ENCODE data around the gene RAC3. TPM values are rescaled to one million over a fixed set of nuclear protein-coding genes. Genes with fewer than 3 reads are reported as not detected.

RAC3 gene
- total RNA-seq, 1 experiment from 2014 or later, result 84.8 TPM

- no peak overlapping the region for H2BK5ac ChIP-seq (ENCODE audit: insufficient read length, low read length)
- H3K56ac ChIP-seq (ENCODE audit: insufficient read length, low read depth, low read length), result no peak overlapping the region
Observed at GRCh38 chr17:82007495-82008257, 23.8 kb upstream of the RAC3 start.

More at GRCh38 chr17:82007495-82008257, 23.8 kb upstream of the RAC3 start:
- Histone ChIP-seq H2BK12ac (ENCODE audit: insufficient read length, low read depth, low read length) (no peak overlapping the region), H4K8ac (replicated peaks; ENCODE audit: insufficient read length, low read depth, low read length) (no peak overlapping the region), H3K27ac (ENCODE audit: insufficient read length, low read depth, low read length) (no peak overlapping the region), H3T11ph (ENCODE audit: low read length) (no peak overlapping the region), H4K91ac (ENCODE audit: insufficient read length, low read depth, low read length) (no peak overlapping the region), H2BK120ac (ENCODE audit: low read depth, low read length, poor library complexity, severe bottlenecking) (no peak overlapping the region), H2BK20ac (ENCODE audit: low read depth, low read length, poor library complexity, severe bottlenecking) (no peak overlapping the region), H3K9me3 (ENCODE audit: control insufficient read depth, low read depth, low read length) (no peaks in the 10 kb centered on the region), H3K18ac (ENCODE audit: insufficient read length, low read depth, low read length) (no peak overlapping the region), H4K20me1 (ENCODE audit: control insufficient read depth, insufficient read depth, insufficient read length) (no peaks in the 10 kb centered on the region), H3K23me2 (ENCODE audit: insufficient read length, low read depth, low read length, poor library complexity, severe bottlenecking) (no peaks in the 10 kb centered on the region), H2AK5ac (ENCODE audit: insufficient read length, low read length) (no peak overlapping the region), H3K4ac (ENCODE audit: low read depth, low read length) (no peak overlapping the region), H2AFZ (ENCODE audit: low read length) (no peak overlapping the region), H3K14ac (ENCODE audit: insufficient read depth, low read length) (no peak overlapping the region), H3K23ac (ENCODE audit: insufficient read length, low read depth, low read length) (no peak overlapping the region), H2BK15ac (ENCODE audit: low read depth, low read length) (no peak overlapping the region; the same call in 1 of the 2 replicates), H3K4me2 (ENCODE audit: insufficient read depth, insufficient read length, low read length) (no peak overlapping the region), H4K5ac (ENCODE audit: insufficient read length, low read depth, low read length) (no peak overlapping the region), H3K27me3 (ENCODE audit: insufficient read depth, low read length) (no peaks in the 10 kb centered on the region), H3K9ac (ENCODE audit: extremely low read depth, insufficient read length, low read length) (no peak overlapping the region), H3K79me2 (ENCODE audit: insufficient read depth, low read length) (no peaks in the 10 kb centered on the region), H3K4me1 (ENCODE audit: insufficient read depth, low read length) (no peaks in the 10 kb centered on the region), H3K79me1 (ENCODE audit: insufficient read depth, low read depth, low read length, poor library complexity, severe bottlenecking) (no peaks in the 10 kb centered on the region)
- no peaks in the 10 kb centered on the region for H3K9me3 Mint-ChIP-seq
- H3K4me1 Mint-ChIP-seq, result no peaks in the 10 kb centered on the region
- no peak overlapping the region for H3K27ac Mint-ChIP-seq
- no peaks in the 10 kb centered on the region for H3K36me3 Mint-ChIP-seq (ENCODE audit: insufficient read depth in 1 of 3, low read depth in 3 of 3)
- WGBS (ENCODE audit: extremely low coverage, insufficient read length, low lambda C conversion rate), result no CpG with 5 or more reads among the region's 30 CpGs
- DNase-seq, result no peak
- no peak for TF ChIP-seq CTCF (conservative IDR thresholded peaks at IDR 0.05)
- H3K4me3 Mint-ChIP-seq, result no peak overlapping the region
- H3K27me3 Mint-ChIP-seq (ENCODE audit: low read depth), result no peaks in the 10 kb centered on the region; the same call in 1 of the 2 replicates

Measured in H9 (cell line).